ENCODE data around the gene CLEC3B.

DNA sequence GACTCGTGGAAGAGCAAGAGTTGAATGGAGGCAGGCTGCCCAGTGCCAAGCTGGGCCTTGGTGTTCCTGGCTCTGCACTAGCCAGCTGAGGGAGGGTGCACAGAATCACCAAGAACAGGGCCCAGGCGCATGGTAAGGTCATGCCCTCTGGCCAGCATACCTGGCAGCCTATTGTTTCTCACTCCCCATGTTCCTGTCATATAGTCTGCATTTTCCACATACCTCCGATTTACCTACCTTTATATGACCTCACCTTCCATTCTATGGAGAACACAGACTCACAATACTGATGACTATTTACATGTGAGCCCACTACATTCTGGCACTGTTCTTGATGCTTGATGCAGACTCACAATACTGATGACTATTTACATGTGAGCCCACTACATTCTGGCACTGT, 5.4 kb downstream of the CLEC3B start:
- TF ChIP-seq, protein P1, sequence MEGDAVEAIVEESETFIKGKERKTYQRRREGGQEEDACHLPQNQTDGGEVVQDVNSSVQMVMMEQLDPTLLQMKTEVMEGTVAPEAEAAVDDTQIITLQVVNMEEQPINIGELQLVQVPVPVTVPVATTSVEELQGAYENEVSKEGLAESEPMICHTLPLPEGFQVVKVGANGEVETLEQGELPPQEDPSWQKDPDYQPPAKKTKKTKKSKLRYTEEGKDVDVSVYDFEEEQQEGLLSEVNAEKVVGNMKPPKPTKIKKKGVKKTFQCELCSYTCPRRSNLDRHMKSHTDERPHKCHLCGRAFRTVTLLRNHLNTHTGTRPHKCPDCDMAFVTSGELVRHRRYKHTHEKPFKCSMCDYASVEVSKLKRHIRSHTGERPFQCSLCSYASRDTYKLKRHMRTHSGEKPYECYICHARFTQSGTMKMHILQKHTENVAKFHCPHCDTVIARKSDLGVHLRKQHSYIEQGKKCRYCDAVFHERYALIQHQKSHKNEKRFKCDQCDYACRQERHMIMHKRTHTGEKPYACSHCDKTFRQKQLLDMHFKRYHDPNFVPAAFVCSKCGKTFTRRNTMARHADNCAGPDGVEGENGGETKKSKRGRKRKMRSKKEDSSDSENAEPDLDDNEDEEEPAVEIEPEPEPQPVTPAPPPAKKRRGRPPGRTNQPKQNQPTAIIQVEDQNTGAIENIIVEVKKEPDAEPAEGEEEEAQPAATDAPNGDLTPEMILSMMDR (IDR thresholded peaks at IDR 0.05; ENCODE audit: low read depth, low read length, poor library complexity, severe bottlenecking), result no peak
- no peak for TF ChIP-seq EZH2phosphoT487 (IDR thresholded peaks at IDR 0.05; ENCODE audit: borderline replicate concordance, low read length)
